Hematopoietic multipotent progenitor cell (in vitro differentiated cells): ENCODE results near the gene GPR162. TPM values are rescaled to one million over a fixed set of nuclear protein-coding genes. Genes with fewer than 3 reads are reported as not detected.

Experiments used
- DNase-seq, 3 donors: peaks; one replicate each; pipeline ENCODE4 v3.0.0-alpha.2; 2011 to 2015; ENCODE audit warnings: low read depth in 2 of 3, low spot score in 2 of 3
- total RNA-seq: library from RNA; depleted of rRNA; stranded (reverse); fragments of >200 nt; gene quantifications from one replicate; pipeline ENCODE4 v1.2.3, GENCODE V29; 2012

GPR162 gene
- total RNA-seq, 1 donor = 29.6 TPM

GRCh38 chr12:6786416-6787094 lies 35.1 kb upstream of the GPR162 start:
- DNase-seq = no peak

DNA sequence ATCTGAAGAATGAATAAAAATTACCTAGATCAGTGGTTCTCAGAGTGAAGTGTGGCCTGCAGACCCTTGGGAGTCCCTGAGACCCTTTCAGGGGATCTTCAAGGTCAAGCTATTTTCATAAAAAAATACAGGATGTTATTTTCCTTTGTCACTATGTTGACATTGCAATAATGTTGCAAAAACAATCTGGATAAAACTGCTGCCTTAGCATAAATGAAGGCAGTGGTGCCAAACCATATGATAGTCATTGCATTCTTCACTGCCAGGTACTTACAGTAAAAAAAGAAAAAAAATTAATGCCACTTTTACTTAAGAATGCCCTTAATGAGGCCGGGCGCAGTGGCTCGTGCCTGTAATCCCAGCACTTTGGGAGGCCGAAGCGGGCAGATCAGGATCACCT lies 34.3 kb upstream of the GPR162 start:
- DNase-seq = no peak

- DNase-seq = peak in 1 of 3 donors; percentile 52
These were observed 32.4 kb upstream of the GPR162 start, which contains the start of gene CD4 for GRCh38 chr12:6788972-6789924. Gene CD4, plus strand, starts transcription at chr12:6789528. Its CDS starts 10,611 bp downstream, at chr12:6800139.

GRCh38 chr12:6790496-6791150 lies 31.0 kb upstream of the GPR162 start:
- no peak for DNase-seq

GRCh38 chr12:6791931-6792520 lies 29.6 kb upstream of the GPR162 start:
- peak in 1 of 3 donors; percentile 38 for DNase-seq

DNA sequence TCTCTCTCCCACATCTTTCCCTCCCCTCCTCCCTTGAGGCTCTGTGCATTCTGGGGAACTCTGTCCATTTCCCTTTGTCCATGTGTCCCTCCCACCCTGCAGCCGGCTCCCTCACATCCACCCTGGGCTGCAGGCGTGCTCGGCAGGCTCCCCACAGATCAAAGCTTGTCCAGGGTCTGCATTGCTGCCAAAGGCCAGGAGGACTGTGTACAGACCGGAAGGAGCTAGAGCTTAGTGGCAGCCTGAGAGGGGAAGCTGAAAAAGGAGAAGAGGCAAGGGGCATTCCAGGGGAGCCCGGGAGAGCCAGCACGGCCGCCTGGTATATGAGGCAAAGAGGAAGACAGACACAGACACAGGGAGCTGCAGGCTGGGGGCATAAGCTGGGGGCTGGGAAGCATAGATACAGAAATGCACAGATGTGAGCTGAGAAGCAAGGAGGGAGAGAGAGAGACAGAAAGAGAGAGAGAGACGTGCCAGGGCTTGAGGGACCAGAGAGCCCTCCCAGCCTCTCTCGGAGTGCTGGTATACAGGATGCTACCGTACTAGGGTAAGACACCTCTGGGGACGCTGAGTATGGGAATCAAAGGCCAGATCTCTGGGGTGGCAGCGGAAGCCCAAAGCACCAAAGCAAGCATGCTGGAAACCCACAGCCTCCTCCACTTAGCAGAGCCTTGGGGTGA lies 29.0 kb upstream of the GPR162 start:
- peak in 2 of 3 donors; percentile 66 to 68 for DNase-seq

GRCh38 chr12:6795088-6795487 lies 26.5 kb upstream of the GPR162 start:
- no peak for DNase-seq

- no peak for DNase-seq
These were observed 25.0 kb upstream of the GPR162 start for GRCh38 chr12:6796576-6796975.

- DNase-seq = no peak
These were observed 22.5 kb upstream of the GPR162 start for GRCh38 chr12:6799147-6799546.

DNA sequence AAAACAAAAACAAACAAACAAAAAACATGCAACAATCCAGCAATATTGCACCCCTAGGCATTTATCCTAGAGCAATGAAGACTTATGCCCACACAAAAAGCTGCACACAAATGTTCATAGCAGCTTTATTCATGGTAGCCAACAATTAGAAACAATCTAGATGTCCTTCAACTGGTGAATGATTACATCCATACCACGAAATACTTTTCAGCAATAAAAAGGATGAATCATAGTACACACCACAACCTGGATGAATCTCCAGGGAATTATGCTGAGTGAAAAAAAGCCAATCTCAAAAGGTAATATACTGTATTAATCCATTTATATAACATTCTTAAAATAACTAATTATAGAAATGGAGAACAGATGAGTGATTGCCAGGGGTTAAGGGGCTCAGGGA lies 14.5 kb upstream of the GPR162 start:
- DNase-seq = no peak

- no peak for DNase-seq
These were observed 12.6 kb upstream of the GPR162 start for GRCh38 chr12:6809056-6809455.

GRCh38 chr12:6810758-6811157 lies 10.9 kb upstream of the GPR162 start:
- DNase-seq = no peak

DNA sequence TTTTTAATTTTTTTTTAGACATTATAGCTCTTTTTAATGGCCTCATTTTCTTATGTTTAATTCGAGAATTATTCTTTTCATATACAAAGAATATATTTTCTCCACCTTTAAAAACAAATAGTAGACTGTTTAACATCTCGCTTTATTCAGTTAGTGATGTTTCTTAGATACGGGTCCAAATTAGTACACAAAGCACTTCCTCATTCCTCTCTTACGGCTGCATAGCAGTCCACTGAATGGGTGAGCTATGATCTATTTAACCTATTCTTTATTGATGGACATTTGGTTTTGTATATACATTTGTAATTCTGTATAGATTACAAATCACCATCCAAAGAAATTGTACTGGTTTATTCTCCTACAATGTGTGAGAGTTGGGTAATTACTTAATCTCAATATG lies 8.3 kb upstream of the GPR162 start:
- no peak for DNase-seq

DNA sequence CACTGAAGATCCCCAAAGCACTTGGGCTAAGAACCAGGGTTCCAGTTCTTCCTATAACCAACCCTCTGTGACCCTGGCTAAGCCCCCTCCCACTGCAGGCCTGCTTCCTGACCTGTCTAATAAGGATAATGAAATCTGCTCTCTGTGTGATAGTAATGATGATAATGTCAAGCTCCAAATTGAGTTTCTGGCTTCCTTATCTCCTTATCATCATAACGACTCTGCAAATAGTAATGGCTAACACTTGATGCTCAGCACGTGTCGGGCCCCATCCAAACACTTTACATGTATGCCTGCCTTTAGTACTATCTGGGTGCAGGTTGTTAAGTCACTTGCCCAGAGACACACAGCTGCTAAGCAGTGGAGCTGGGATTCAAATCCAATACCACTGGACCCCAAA lies 5.0 kb upstream of the GPR162 start:
- no peak for DNase-seq

DNA sequence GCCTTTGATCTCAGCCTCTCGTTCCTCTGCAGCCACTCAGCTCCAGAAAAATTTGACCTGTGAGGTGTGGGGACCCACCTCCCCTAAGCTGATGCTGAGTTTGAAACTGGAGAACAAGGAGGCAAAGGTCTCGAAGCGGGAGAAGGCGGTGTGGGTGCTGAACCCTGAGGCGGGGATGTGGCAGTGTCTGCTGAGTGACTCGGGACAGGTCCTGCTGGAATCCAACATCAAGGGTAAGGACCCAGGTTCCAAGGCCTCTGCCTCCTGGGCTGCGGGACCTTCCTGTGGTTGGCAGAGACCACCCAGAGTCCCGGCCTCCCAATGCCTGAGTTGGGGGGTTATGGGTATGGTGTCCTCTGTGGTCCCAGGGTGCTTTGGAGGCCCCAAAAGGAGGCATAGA lies 4.5 kb upstream of the GPR162 start:
- no peak for DNase-seq

- DNase-seq = no peak
These were observed 3.9 kb upstream of the GPR162 start for GRCh38 chr12:6817662-6818157.

DNA sequence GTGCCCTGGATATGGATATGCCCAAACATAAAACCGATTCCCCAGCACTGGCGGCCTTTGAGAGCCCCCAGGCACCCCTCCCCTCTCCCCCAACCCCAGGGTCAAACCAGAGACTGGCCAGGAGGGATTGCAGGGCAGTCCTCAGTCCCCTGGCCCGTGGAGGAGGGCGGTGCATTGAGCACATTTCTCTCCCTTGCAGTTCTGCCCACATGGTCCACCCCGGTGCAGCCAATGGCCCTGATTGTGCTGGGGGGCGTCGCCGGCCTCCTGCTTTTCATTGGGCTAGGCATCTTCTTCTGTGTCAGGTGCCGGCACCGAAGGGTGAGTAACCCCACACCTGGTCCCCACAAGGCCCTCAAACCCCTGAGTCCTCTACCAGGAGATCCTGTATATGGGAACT lies 3.4 kb upstream of the GPR162 start:
- no peak for DNase-seq

DNA sequence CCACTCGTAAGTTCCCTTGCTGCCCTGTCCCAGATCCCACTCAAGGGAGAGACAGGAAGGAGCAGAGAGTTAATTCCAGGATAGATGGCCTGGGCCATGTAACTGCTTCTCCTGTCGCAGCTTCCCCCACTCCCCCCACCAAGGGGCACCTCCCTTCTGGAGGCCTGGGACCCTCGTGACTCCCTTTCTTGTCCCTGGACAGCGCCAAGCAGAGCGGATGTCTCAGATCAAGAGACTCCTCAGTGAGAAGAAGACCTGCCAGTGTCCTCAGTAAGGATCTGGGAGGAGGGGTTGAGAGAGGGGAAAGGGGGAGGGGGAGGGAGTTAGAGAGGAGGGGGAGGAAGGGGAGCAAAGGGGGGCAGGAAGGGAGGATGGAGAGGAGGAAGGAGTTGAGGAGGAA lies 3.0 kb upstream of the GPR162 start:
- no peak for DNase-seq

GRCh38 chr12:6819106-6820030 lies 2.3 kb upstream of the GPR162 start:
- DNase-seq = no peak
